ENCODE data around the gene MECR. TPM values are rescaled to one million over a fixed set of nuclear protein-coding genes. Genes with fewer than 3 reads are reported as not detected.

MECR gene
- total RNA-seq, 6 donors from 2014 or later, result 16.7 to 30.1 (median 18.5) TPM

GRCh38 chr1:29256979-29257804 lies 26.5 kb upstream of the MECR start:
- no peaks in the 10 kb centered on the region for H3K36me3 ChIP-seq
- H3K9me3 ChIP-seq, result no peaks in the 10 kb centered on the region
- H3K4me1 ChIP-seq, result peaks cover 11 to 14% (median 11%) of the 10 kb centered on the region in 4 donors
- 33 to 45% methylated on average over 6 to 11 of the region's 11 CpGs for WGBS, 2 donors
- H3K27me3 ChIP-seq, result no peaks in the 10 kb centered on the region
- H3K27ac ChIP-seq, result no peak overlapping the region
- TF ChIP-seq POLR2AphosphoS5 (IDR thresholded peaks at IDR 0.05) (no peak), CTCF (IDR thresholded peaks at IDR 0.05) (no peak), POLR2A (IDR thresholded peaks at IDR 0.05) (no peak), EP300 (IDR thresholded peaks at IDR 0.05) (no peak)
- ATAC-seq (ENCODE audit: low FRiP score in 2 of 2) (no peak), DNase-seq (no peak)
- no peak overlapping the region for H3K4me3 ChIP-seq

GRCh38 chr1:29256394-29256793 lies 25.7 kb upstream of the MECR start:
- H3K27me3 ChIP-seq, result no peaks in the 10 kb centered on the region
- no peaks in the 10 kb centered on the region for H3K9me3 ChIP-seq
- peaks cover 11 to 14% (median 11%) of the 10 kb centered on the region in 4 donors for H3K4me1 ChIP-seq
- H3K36me3 ChIP-seq, result no peaks in the 10 kb centered on the region
- H3K4me3 ChIP-seq, result no peak overlapping the region
- no peak overlapping the region for H3K27ac ChIP-seq
- ATAC-seq (ENCODE audit: low FRiP score in 2 of 2) (no peak), DNase-seq (no peak)
- TF ChIP-seq CTCF (IDR thresholded peaks at IDR 0.05) (no peak), POLR2A (IDR thresholded peaks at IDR 0.05) (no peak), EP300 (IDR thresholded peaks at IDR 0.05) (no peak), POLR2AphosphoS5 (IDR thresholded peaks at IDR 0.05) (no peak)
- WGBS, 2 donors, result 64 to 70% methylated on average over 5 of the region's 5 CpGs

GRCh38 chr1:29255134-29255666 lies 24.5 kb upstream of the MECR start:
- no peak for DNase-seq
- H3K4me1 ChIP-seq, result peaks cover 10 to 12% (median 11%) of the 10 kb centered on the region in 4 donors
- no peaks in the 10 kb centered on the region for H3K36me3 ChIP-seq
- H3K4me3 ChIP-seq, result no peak overlapping the region
- H3K9me3 ChIP-seq, result no peaks in the 10 kb centered on the region
- TF ChIP-seq POLR2AphosphoS5 (IDR thresholded peaks at IDR 0.05) (no peak), EP300 (IDR thresholded peaks at IDR 0.05) (no peak)
- no peak overlapping the region for H3K27ac ChIP-seq
- WGBS, 2 donors, result 83 to 91% methylated on average over 6 to 10 of the region's 10 CpGs
- H3K27me3 ChIP-seq, result no peaks in the 10 kb centered on the region
- no peak for ATAC-seq (ENCODE audit: low FRiP score in 2 of 2)

- Histone ChIP-seq H3K9me3 (no peaks in the 10 kb centered on the region), H3K27ac (no peak overlapping the region), H3K36me3 (no peaks in the 10 kb centered on the region), H3K27me3 (no peaks in the 10 kb centered on the region), H3K4me1 (peaks cover 2 to 6% (median 3%) of the 10 kb centered on the region in 4 donors), H3K4me3 (no peak overlapping the region)
- WGBS, 2 donors, result 76 to 82% methylated on average over 3 to 7 of the region's 7 CpGs
- no peak for DNase-seq
- no peak for TF ChIP-seq EP300 (IDR thresholded peaks at IDR 0.05)
- TF ChIP-seq CTCF (IDR thresholded peaks at IDR 0.05), result no peak
- no peak for TF ChIP-seq POLR2A (IDR thresholded peaks at IDR 0.05)
- TF ChIP-seq POLR2AphosphoS5 (IDR thresholded peaks at IDR 0.05), result no peak
- ATAC-seq (ENCODE audit: low FRiP score in 2 of 2), result no peak
Measured at GRCh38 chr1:29254346-29254745, 23.6 kb upstream of the MECR start.

- Histone ChIP-seq H3K27ac (no peak overlapping the region), H3K27me3 (no peaks in the 10 kb centered on the region), H3K4me3 (no peak overlapping the region), H3K36me3 (no peaks in the 10 kb centered on the region), H3K9me3 (no peaks in the 10 kb centered on the region), H3K4me1 (peaks cover 0 to 8% (median 0%) of the 10 kb centered on the region in 4 donors)
- WGBS, 2 donors, result 88 to 93% methylated on average over 3 of the region's 3 CpGs
- no peak for TF ChIP-seq EP300 (IDR thresholded peaks at IDR 0.05)
- TF ChIP-seq POLR2A (IDR thresholded peaks at IDR 0.05), result no peak
- TF ChIP-seq POLR2AphosphoS5 (IDR thresholded peaks at IDR 0.05), result no peak
- no peak for TF ChIP-seq CTCF (IDR thresholded peaks at IDR 0.05)
- ATAC-seq (ENCODE audit: low FRiP score in 2 of 2) (no peak), DNase-seq (no peak)
Measured at GRCh38 chr1:29253180-29253579, 22.4 kb upstream of the MECR start.

Measured in upper lobe of left lung (tissue), 6 donors.